Tibial nerve (tissue), 4 donors: ENCODE data around the gene RBCK1. TPM values are rescaled to one million over a fixed set of nuclear protein-coding genes. Genes with fewer than 3 reads are reported as not detected.

Experiments used
- DNase-seq, 2 donors: peaks; one replicate each; pipeline ENCODE4 v3.0.0-alpha.2; 2019; ENCODE audit warnings: low spot score in 2 of 2
- H3K27ac ChIP-seq, 4 donors: fragments of 200-600 bp; sonication (generic) in 3 of 4; one replicate each; pipeline ENCODE4 v1.5.1; 2017 to 2019; ENCODE audit warnings: mild to moderate bottlenecking in 1 of 4
- H3K27me3 ChIP-seq, 2 donors: fragments of 200-600 bp; sonication (generic) in 1 of 2; one replicate each; pipeline versions ENCODE4 v1.5.1 to v1.6.0; 2017 to 2019
- H3K36me3 ChIP-seq, 3 donors: fragments of 200-600 bp; sonication (generic); one replicate each; pipeline ENCODE4 v1.5.1; 2018 to 2019
- H3K4me1 ChIP-seq, 4 donors: fragments of 200-600 bp; sonication (generic) in 3 of 4; one replicate each; pipeline ENCODE4 v1.5.1; 2017 to 2019
- H3K4me3 ChIP-seq, 4 donors: fragments of 200-600 bp; sonication (generic) in 3 of 4; one replicate each; pipeline ENCODE4 v1.5.1; 2017 to 2019; ENCODE audit warnings: mild to moderate bottlenecking in 1 of 4, moderate library complexity in 1 of 4
- H3K9me3 ChIP-seq, 4 donors: fragments of 200-600 bp; sonication (generic) in 3 of 4; one replicate each; pipeline ENCODE4 v1.5.1; 2017 to 2019
- EP300 ChIP-seq, 2 donors: sonication (generic); formaldehyde crosslinking; IDR thresholded peaks; one replicate each; pipeline ENCODE4 v1.6.1; 2017; ENCODE audit warnings: antibody characterized with exemption in 2 of 2, mild to moderate bottlenecking in 1 of 2
- POLR2A ChIP-seq, 2 donors: fragments of 450-650 bp; IDR thresholded peaks; one replicate each; pipeline ENCODE4 v1.6.1; 2017; ENCODE audit warnings: antibody characterized with exemption in 2 of 2, mild to moderate bottlenecking in 2 of 2, moderate library complexity in 2 of 2
- WGBS, 2 donors: methylation state at CpG; one replicate each; pipeline ENCODE4 v1.1.5; 2018; 5-methylcytosine and 5-hydroxymethylcytosine counted together
- total RNA-seq, 4 donors: library from RNA; depleted of rRNA; stranded (reverse); fragments of >200 nt; gene quantifications; one replicate each; pipeline ENCODE4 v1.1.0, GENCODE V29; 2016
- TF ChIP-seq, protein P1 (sequence below), 5 experiments: fragments of 200-600 bp in 3 of 5; fragments of 450-650 bp in 2 of 5; sonication (generic) in 3 of 5; IDR thresholded peaks; one replicate each; pipeline ENCODE4 v1.5.1; 2016 to 2019; ENCODE audit warnings: antibody characterized with exemption in 5 of 5, mild to moderate bottlenecking in 3 of 5, moderate library complexity in 2 of 5

The RBCK1 gene
- total RNA-seq, 4 donors from 2014 or later, result 93.5 to 149 (median 118) TPM

DNA sequence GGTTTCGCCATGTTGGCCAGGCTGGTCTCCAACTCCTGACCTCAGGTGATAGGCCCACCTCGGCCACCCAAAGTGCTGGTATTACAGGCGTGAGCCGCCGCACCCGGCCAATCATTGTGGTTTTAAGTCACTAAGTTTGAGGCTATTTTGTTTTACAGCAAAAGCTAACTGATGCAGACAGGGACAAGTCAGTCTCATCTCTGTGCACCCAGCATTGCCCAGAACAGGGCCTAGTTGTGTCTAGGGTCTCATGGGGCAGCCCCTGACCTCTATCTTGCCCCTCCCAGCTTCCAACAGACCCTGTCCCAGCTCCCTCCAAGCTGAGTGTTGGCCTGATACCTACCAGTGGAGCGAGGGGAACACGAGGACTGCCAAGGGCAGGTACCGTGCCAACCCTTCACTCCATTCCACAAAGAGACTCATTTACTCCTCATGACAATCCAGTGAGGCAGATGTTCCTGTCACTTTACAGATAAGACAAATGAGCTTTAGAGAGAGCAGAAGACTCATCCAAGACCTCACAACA, 8.9 kb upstream of the RBCK1 start:
- 94 to 99% methylated on average over 9 of the region's 9 CpGs for WGBS, 2 donors
- no peaks in the 10 kb centered on the region for H3K9me3 ChIP-seq
- H3K27me3 ChIP-seq, result no peaks in the 10 kb centered on the region
- peaks cover 0 to 37% (median 0%) of the 10 kb centered on the region in 3 donors for H3K36me3 ChIP-seq
- no peak for DNase-seq
- H3K4me3 ChIP-seq, result no peak overlapping the region
- TF ChIP-seq POLR2A (IDR thresholded peaks at IDR 0.05) (no peak), EP300 (IDR thresholded peaks at IDR 0.05) (no peak)
- TF ChIP-seq, protein P1, sequence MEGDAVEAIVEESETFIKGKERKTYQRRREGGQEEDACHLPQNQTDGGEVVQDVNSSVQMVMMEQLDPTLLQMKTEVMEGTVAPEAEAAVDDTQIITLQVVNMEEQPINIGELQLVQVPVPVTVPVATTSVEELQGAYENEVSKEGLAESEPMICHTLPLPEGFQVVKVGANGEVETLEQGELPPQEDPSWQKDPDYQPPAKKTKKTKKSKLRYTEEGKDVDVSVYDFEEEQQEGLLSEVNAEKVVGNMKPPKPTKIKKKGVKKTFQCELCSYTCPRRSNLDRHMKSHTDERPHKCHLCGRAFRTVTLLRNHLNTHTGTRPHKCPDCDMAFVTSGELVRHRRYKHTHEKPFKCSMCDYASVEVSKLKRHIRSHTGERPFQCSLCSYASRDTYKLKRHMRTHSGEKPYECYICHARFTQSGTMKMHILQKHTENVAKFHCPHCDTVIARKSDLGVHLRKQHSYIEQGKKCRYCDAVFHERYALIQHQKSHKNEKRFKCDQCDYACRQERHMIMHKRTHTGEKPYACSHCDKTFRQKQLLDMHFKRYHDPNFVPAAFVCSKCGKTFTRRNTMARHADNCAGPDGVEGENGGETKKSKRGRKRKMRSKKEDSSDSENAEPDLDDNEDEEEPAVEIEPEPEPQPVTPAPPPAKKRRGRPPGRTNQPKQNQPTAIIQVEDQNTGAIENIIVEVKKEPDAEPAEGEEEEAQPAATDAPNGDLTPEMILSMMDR (IDR thresholded peaks at IDR 0.05), result no peak
- H3K4me1 ChIP-seq, result no peaks in the 10 kb centered on the region
- no peak overlapping the region for H3K27ac ChIP-seq

DNA sequence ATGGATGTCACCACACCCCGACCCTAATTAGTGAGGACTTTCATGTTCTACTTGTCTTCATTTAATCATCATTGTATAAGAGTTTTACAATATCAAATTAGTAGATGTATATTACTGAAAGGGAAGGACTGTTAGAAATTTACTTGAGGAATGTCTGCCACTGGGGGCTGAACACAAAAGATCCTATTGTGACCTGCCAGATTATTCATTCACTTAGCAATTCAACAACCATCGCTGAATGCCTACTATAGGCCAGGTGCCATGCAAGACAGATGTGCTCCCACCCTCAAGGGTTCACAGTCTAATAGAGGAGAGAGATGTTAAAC, 8.0 kb upstream of the RBCK1 start:
- Histone ChIP-seq H3K4me3 (no peak overlapping the region), H3K27ac (no peak overlapping the region), H3K9me3 (no peaks in the 10 kb centered on the region), H3K27me3 (no peaks in the 10 kb centered on the region), H3K36me3 (peaks cover 0 to 28% (median 0%) of the 10 kb centered on the region in 3 donors), H3K4me1 (no peaks in the 10 kb centered on the region)
- TF ChIP-seq, protein P1 (IDR thresholded peaks at IDR 0.05), result no peak
- TF ChIP-seq POLR2A (IDR thresholded peaks at IDR 0.05) (no peak), EP300 (IDR thresholded peaks at IDR 0.05) (no peak)
- 14 to 20% methylated on average over 2 of the region's 2 CpGs for WGBS, 2 donors
- no peak for DNase-seq

DNA sequence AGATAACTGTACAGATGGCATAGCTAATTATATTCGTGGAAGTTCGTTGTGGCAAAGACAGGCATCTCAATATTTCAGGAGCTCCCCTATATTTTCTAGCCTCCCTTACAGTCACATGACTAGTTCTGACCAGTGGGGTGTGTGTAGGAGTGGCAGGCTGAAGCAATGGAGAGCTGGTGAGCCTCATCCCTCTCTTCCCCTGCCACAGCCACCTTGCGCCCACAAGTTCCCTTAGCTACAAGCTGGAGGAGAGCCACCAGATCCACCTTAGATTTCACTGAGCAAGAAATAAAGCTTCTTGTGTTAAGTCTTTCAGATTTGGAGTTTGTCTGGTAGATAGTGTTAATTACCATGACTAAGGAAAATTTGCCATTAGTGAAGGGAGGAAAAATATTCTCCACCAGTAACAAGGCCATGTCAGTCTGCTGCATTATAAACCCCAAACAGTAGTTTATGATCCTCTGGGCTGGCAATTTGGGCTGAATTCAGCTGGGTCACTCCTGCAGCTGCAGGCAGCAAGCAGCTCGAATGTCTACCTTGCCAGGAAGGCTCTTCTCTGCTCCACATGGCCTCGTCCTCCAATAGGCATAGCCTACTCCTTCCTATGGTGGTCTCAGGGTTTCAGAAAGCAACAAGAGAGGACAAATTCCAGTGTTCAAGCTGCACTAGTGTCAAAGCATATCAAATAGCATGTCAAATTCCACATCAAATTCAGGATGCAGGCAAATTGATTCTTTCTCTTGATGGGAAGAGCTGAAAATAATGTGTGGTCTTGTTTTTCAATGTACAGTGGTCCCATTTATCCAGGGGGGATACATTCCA, 7.4 kb upstream of the RBCK1 start:
- TF ChIP-seq, protein P1 (IDR thresholded peaks at IDR 0.05), result no peak
- TF ChIP-seq EP300 (IDR thresholded peaks at IDR 0.05) (no peak), POLR2A (IDR thresholded peaks at IDR 0.05) (no peak)
- 51 to 55% methylated on average over 5 of the region's 5 CpGs for WGBS, 2 donors
- H3K4me3 ChIP-seq, result no peak overlapping the region
- no peak overlapping the region for H3K27ac ChIP-seq
- H3K9me3 ChIP-seq, result no peaks in the 10 kb centered on the region
- peaks cover 0 to 22% (median 0%) of the 10 kb centered on the region in 3 donors for H3K36me3 ChIP-seq
- H3K4me1 ChIP-seq, result no peaks in the 10 kb centered on the region
- DNase-seq, result no peak
- no peaks in the 10 kb centered on the region for H3K27me3 ChIP-seq

DNA sequence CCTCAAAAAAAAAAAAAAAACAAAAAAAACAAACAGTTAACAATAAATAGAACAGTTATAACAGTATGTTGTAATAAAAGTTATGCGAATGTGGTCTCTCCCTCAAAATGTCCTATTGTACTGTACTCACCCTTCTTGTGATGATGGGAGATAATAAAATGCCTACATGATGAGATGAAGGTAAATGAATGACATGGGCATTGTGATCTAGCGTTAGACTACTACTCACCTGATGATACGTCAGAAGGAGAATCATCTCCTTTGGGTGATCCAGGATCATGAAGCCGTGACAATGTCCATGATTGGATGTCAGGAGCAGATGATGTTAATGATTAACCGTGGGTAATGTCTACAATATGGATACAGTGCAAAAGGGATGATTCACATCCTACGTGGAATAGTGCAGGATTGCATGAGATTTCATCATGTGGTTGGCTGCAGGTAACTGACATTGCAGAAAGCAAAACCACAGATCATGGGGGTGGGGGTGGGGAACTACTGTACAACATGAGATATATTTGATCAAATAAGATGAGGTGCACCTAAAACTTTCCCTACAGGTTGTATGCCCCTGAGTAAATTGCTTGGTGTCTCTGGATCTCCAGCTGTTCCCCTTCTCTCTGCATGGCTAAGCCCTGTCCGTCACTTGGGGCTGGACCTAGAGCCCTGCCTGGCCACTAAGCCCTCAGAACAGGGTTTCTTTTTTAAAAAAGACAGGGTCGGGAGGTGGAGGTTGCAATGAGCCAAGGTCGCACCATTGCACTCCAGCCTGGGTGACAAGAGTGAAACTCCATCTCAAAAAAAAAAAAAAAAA, 6.2 kb upstream of the RBCK1 start:
- Histone ChIP-seq H3K36me3 (peaks cover 0 to 10% (median 0%) of the 10 kb centered on the region in 3 donors), H3K4me1 (peaks cover 0 to 3% (median 0%) of the 10 kb centered on the region in 4 donors), H3K27ac (no peak overlapping the region), H3K9me3 (no peaks in the 10 kb centered on the region), H3K27me3 (no peaks in the 10 kb centered on the region), H3K4me3 (no peak overlapping the region)
- 83 to 87% methylated on average over 9 of the region's 9 CpGs for WGBS, 2 donors
- DNase-seq, result no peak
- TF ChIP-seq POLR2A (IDR thresholded peaks at IDR 0.05) (no peak), EP300 (IDR thresholded peaks at IDR 0.05) (no peak)
- TF ChIP-seq, protein P1 (IDR thresholded peaks at IDR 0.05), result no peak

DNA sequence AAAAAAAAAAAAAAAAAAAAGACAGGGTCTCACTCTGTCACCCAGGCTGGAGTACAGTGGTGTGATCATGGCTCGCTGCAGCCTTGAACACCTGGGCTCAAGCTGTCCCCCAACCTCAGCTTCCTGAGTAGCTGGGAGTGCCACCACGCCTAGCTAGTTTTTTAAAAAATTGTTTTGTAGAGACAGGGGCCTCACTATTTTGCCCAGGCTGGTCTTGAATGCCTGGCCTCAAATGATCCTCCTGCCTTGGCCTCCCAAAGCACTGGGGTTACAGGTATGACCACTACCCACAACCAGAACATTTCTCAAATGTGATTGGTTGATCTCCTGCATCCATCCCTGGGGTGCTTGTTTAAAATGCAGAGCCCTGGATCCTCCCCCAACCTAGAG, 5.6 kb upstream of the RBCK1 start:
- H3K36me3 ChIP-seq, result peaks cover 0 to 4% (median 0%) of the 10 kb centered on the region in 3 donors
- no peaks in the 10 kb centered on the region for H3K9me3 ChIP-seq
- peaks cover 0 to 9% (median 0%) of the 10 kb centered on the region in 4 donors for H3K4me1 ChIP-seq
- 83% methylated on average over 2 of the region's 2 CpGs for WGBS, 2 donors
- H3K27me3 ChIP-seq, result no peaks in the 10 kb centered on the region
- H3K4me3 ChIP-seq, result no peak overlapping the region
- TF ChIP-seq EP300 (IDR thresholded peaks at IDR 0.05) (no peak), POLR2A (IDR thresholded peaks at IDR 0.05) (no peak)
- TF ChIP-seq, protein P1 (IDR thresholded peaks at IDR 0.05), result no peak
- H3K27ac ChIP-seq, result no peak overlapping the region
- DNase-seq, result no peak
